ENCODE results near the gene CHST11.

CHST11 gene

GRCh38 chr12:104664351-104664750 is 207.6 kb downstream of the CHST11 start:
- DNase-seq = no peak

GRCh38 chr12:104665296-104665695 is 208.5 kb downstream of the CHST11 start:
- no peak for DNase-seq

DNA sequence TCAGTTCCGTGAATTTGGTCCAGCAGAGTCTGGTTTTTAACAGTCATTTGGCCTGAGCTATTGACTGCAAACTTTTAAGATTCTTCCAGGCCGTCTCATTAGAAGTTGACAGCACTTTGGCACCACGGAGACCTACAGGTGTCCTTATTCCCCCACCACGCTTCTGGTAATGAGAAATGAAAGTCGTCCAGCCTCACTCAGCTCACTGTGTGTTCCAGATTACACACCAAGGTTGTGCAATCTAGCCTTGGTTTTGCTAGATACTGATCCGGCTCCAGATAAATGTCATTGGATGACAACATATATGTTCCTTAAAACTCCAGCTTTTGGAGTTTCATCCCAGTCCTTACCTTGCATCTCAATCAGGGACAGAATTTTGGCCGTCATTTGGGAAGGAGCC is 210.4 kb downstream of the CHST11 start:
- DNase-seq = no peak

GRCh38 chr12:104668274-104668718 is 211.5 kb downstream of the CHST11 start:
- no peak for DNase-seq

- DNase-seq = peak; percentile 25
Measured at GRCh38 chr12:104669089-104669721, 212.5 kb downstream of the CHST11 start.

DNA sequence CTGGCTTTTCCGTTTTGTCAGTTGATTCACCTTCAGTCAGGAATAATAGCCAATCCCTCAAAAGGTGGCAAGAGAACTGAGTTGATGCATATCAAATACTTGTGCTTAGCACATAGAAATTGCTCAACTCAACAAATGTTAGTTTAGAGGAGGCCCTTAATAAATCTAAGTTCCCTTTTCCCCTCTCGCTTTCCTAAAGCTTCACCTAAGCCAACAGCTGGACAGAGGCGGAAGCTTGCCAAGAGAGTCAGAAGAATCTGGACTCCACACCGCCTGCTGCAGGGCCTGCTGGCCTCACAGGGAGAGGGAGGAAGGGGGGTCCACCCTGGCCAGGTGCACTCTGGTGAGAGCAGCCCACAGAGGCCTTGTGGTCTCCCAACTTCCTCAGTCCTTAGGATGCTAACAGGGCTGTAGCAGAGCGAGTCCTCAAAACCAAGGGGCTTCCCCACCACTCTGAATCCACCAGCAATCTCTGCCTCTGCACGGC is 213.1 kb downstream of the CHST11 start:
- DNase-seq = no peak

GRCh38 chr12:104670439-104671408 is 214.0 kb downstream of the CHST11 start:
- DNase-seq = no peak

GRCh38 chr12:104671409-104672095 is 214.8 kb downstream of the CHST11 start:
- peak; percentile 26 for DNase-seq

DNA sequence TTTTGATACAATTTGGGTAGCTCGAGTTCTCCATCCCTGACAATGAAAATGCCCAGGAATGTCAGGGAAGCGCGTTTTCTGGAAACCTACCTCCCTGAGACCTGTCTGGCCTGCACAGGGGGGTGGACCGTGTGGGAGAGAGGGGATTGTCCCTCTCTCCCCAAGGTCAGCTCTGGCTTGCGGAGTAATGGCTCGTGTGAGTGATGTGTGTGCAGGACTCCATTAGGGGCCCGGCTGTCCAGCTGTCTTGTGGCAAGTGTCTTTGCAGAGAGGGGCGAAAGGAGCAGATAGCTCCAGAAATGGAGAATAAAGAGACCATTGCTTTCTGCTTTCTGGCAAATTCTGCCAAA is 215.3 kb downstream of the CHST11 start:
- DNase-seq = no peak

- no peak for DNase-seq
Measured at GRCh38 chr12:104672501-104673265, 215.9 kb downstream of the CHST11 start.

GRCh38 chr12:104673294-104673693 is 216.5 kb downstream of the CHST11 start:
- no peak for DNase-seq

- DNase-seq = no peak
Measured at GRCh38 chr12:104673696-104674482, 217.1 kb downstream of the CHST11 start.

DNA sequence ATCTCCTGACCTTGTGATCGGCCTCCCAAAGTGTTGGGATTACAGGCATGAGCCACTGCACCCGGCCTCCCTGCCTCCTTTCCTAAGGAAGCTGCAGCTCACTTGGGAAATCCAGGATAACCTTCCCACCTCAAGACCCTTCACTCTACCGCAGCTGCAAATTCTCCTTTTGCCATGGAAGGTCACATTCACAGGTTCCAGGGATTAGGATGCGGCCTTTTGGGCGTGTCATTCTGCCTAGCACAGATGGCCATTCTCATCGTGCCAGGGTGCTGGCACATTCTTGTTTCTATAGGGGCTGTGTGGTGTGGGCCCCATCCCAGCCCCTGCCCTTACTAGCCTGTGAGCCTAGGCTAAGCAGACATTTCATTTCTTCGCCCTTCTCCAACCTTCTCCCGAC is 219.9 kb downstream of the CHST11 start:
- DNase-seq = no peak

- DNase-seq = no peak
Measured at GRCh38 chr12:104677441-104678089, 220.8 kb downstream of the CHST11 start.

GRCh38 chr12:104680070-104680469 is 223.3 kb downstream of the CHST11 start:
- peak; percentile 18 for DNase-seq

GRCh38 chr12:104680491-104680890 is 223.7 kb downstream of the CHST11 start:
- DNase-seq = no peak

- DNase-seq = no peak
Measured at GRCh38 chr12:104681012-104681690, 224.4 kb downstream of the CHST11 start.

DNA sequence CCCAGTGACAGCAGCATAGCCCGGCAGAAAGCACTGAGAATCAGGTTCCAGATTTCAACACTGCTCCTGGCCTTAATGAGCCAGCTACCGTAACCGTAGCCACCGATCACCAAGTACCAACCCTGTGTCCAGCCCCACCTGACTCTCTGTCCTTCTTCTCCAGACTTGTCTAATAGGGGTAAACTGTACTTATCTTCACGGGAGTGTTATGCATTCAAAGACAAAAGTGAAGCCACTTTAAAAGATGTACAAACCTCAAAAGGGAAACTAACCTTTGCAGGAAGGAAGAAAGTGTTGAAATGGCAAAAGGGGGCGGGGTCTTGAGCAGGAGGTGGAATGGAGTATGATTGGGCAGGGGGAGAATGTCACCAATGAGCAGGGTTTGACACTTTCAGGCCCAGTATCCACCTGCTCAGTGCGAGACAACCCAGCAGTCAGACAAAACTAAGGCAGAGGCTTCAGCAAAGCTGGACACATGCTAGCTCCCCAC is 226.1 kb downstream of the CHST11 start:
- DNase-seq = no peak

DNA sequence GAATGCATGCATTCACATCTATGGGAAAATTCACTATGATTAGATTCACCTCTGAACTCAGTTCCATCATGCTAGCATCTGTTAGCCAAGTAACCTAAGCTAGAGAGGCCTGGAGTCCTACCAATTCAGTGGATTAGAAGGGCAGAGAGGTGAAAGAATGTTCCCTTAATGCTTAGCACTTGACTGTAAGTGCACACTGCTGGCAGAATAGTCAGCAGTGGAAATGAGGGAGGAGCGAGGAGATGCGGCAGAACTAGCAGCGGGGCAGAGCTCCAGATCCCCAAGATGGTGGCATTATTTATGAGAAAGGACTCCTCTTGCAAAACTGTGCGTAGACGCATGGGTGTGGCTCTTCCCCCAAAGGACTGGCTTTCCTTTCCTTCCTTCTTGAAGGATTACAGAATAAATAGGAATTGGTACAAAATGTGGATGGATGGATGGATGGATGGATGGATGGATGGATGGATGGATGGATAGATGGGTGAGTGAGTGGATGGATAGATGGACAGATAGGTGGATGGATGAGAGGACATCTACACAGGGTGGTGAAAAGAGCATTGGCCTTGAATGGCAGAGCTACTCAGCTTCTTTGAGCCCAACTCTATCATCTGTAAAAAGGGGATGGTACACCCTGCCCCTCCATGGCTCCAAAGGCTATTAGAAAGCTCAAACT is 227.2 kb downstream of the CHST11 start:
- no peak for DNase-seq

DNA sequence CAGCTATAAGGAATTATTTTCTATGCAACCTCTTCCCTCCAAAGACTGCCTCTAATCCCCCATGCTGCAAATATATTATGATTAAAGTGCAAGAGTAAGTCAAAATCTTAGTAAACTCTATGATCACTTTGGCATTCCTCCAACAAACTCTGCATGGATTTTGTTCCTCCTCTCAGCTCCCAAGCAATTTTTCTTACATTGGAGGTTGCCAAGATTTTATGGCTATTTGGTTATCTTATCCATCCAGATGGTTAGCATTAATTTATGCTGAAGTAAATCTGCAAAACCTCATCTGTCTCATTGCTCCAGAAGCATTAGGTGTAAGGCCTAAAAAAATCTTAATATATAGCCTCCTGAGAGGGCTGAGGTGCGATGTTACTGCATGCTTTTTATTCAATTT is 228.1 kb downstream of the CHST11 start:
- no peak for DNase-seq

Data from COR-L47 (cell line).